HEK293T (cell line): ENCODE measurements around the gene PRKCH.

Experiments
- ARNT ChIP-seq: fragments of 450-650 bp; IDR thresholded peaks from 2 replicates; pipeline ENCODE4 v1.6.1; 2017; ENCODE audit warnings: mild to moderate bottlenecking
- BHLHE40 ChIP-seq: fragments of 450-650 bp; IDR thresholded peaks from 2 replicates; pipeline ENCODE4 v1.6.1; 2016; ENCODE audit warnings: mild to moderate bottlenecking, moderate library complexity, borderline replicate concordance
- CTBP1 ChIP-seq: fragments of 450-650 bp; IDR thresholded peaks from 2 replicates; pipeline ENCODE4 v1.6.1; 2016; ENCODE audit warnings: borderline replicate concordance
- FOXA1 ChIP-seq: fragments of 450-650 bp; IDR thresholded peaks from 2 replicates; pipeline ENCODE4 v1.6.1; 2016; ENCODE audit warnings: mild to moderate bottlenecking
- FOXM1 ChIP-seq: fragments of 450-650 bp; IDR thresholded peaks from 2 replicates; pipeline ENCODE4 v1.6.1; 2017; ENCODE audit warnings: mild to moderate bottlenecking, borderline replicate concordance
- SP1 ChIP-seq: fragments of 450-650 bp; IDR thresholded peaks from 2 replicates; pipeline ENCODE4 v1.6.1; 2017

DNA sequence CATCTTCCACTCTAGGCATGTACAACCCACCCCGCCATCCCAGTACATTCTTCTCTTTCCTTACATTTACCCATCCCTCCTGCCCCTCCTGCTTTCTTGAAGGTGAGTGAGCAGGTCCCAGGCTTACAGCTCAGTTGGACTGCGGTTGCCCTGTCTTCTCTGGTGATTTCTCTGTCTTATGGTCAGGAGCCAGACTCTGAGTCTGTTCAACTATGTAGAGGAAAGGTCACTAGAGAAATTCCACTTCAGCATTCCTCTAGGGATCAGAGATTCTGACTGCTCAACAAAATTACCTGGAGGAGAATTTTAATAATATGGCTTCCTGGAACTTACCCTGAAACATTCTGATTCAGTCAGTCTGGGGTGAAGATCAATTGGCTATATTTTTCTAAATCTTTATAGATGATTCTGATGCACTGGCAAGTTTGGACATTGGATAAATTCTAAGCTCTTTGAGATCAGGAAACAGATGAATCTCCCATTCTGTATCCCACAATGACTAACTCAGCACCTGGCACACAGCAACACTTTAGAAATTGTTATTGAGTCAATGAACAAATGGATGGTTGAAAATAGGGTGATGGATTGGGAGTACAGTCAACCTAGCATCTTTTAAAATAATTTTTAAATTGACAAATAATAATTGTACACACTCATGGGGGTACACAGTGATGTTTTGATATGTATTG lies 245.3 kb downstream of the PRKCH start:
- TF ChIP-seq CTBP1: no peak
- TF ChIP-seq FOXA1: no peak
- TF ChIP-seq BHLHE40: no peak
- no peak for TF ChIP-seq ARNT
- TF ChIP-seq SP1: no peak
- no peak for TF ChIP-seq FOXM1
